IMR-90 (cell line): ENCODE results near the gene GCM1. TPM values are rescaled to one million over a fixed set of nuclear protein-coding genes. Genes with fewer than 3 reads are reported as not detected.

Source experiments
- ATAC-seq: fragments of 200-7000 bp; cut with Tn5 transposase; 2 replicates; pipeline ENCODE4 v1.9.1; 2020; ENCODE audit warnings: low read depth, mild to moderate bottlenecking, moderate library complexity
- BruUV-seq: library from RNA; stranded (reverse); fragments of 400-500 nt; replicated peaks from 2 replicates; lab custom pipeline; 2021; lab: Mats Ljungman, UMichigan
- CTCF ChIA-PET: fragments of 300-600 bp; formaldehyde crosslinking; extraction: SDS; loops from one replicate; lab custom pipeline; 2021; ENCODE audit warnings: antibody characterized with exemption; lab: Yijun Ruan, JAX
- POLR2A ChIA-PET: fragments of 300-600 bp; sonication (Branson Sonifier 250); formaldehyde crosslinking; loops from one replicate; lab custom pipeline; 2022; ENCODE audit warnings: antibody characterized with exemption; ENCODE audit not compliant: unreplicated experiment; lab: Charles Lee
- DNase-seq: peaks from one replicate; pipeline ENCODE4 v3.0.0; 2013
- H2AFZ ChIP-seq: replicated peaks from 2 replicates; pipeline ENCODE3; 2013; ENCODE audit warnings: low read length, mild to moderate bottlenecking; ENCODE audit not compliant: poor library complexity
- H2AK5ac ChIP-seq: 2 replicates; pipeline ENCODE4 v1.6.1; 2013; ENCODE audit warnings: low read depth, low read length, inconsistent platforms
- H2AK9ac ChIP-seq: replicated peaks from 2 replicates; pipeline ENCODE3; 2013; ENCODE audit warnings: mild to moderate bottlenecking, low read depth, low read length, moderate library complexity; ENCODE audit not compliant: poor library complexity
- H2BK120ac ChIP-seq: 2 replicates; pipeline ENCODE4 v1.6.1; 2013; ENCODE audit warnings: low read depth, low read length, inconsistent platforms
- H2BK15ac ChIP-seq: 3 replicates; pipeline ENCODE4 v1.6.1; 2013; ENCODE audit warnings: low read depth, low read length, inconsistent platforms
- H2BK20ac ChIP-seq: 2 replicates; pipeline ENCODE4 v1.6.1; 2013; ENCODE audit warnings: low read depth, mild to moderate bottlenecking, inconsistent platforms, low read length, moderate library complexity
- H2BK5ac ChIP-seq: 2 replicates; pipeline ENCODE4 v1.6.1; 2013; ENCODE audit warnings: mild to moderate bottlenecking, low read depth, low read length, inconsistent platforms; ENCODE audit not compliant: poor library complexity, severe bottlenecking
- H3K14ac ChIP-seq: replicated peaks from 2 replicates; pipeline ENCODE4 v1.6.1; 2013; ENCODE audit warnings: low read depth, low read length, inconsistent platforms
- H3K18ac ChIP-seq: 2 replicates; pipeline ENCODE4 v1.6.1; 2013; ENCODE audit warnings: low read depth, low read length, control low read depth
- H3K23ac ChIP-seq: 2 replicates; pipeline ENCODE4 v1.6.1; 2013; ENCODE audit warnings: low read depth, low read length, inconsistent platforms
- H3K27ac ChIP-seq: 2 replicates; pipeline ENCODE4 v1.5.1; 2013; ENCODE audit warnings: mild to moderate bottlenecking, control low read depth, low read length; ENCODE audit not compliant: insufficient read depth
- H3K27me3 ChIP-seq: 2 replicates; pipeline ENCODE4 v1.6.1; 2013; ENCODE audit warnings: low read length; ENCODE audit not compliant: control insufficient read depth, insufficient read depth
- H3K36me3 ChIP-seq: 2 replicates; pipeline ENCODE4 v1.6.1; 2013; ENCODE audit warnings: low read length, mixed read lengths; ENCODE audit not compliant: control insufficient read depth, insufficient read depth
- H3K4ac ChIP-seq: 2 replicates; pipeline ENCODE4 v1.6.1; 2013; ENCODE audit warnings: low read depth, low read length, inconsistent platforms
- H3K4me1 ChIP-seq: 2 replicates; pipeline ENCODE4 v1.6.1; 2013; ENCODE audit warnings: low read length, mixed read lengths; ENCODE audit not compliant: control insufficient read depth, insufficient read depth
- H3K4me2 ChIP-seq: 2 replicates; pipeline ENCODE4 v1.6.1; 2013; ENCODE audit warnings: low read depth, mild to moderate bottlenecking, control low read depth, low read length, moderate library complexity
- H3K4me3 ChIP-seq: 2 replicates; pipeline ENCODE4 v1.5.1; 2013; ENCODE audit warnings: low read depth, mild to moderate bottlenecking, control low read depth, low read length, moderate library complexity; ENCODE audit not compliant: insufficient read depth
- H3K56ac ChIP-seq: 2 replicates; pipeline ENCODE4 v1.6.1; 2013; ENCODE audit warnings: low read length, inconsistent platforms; ENCODE audit not compliant: insufficient read depth; ENCODE audit errors: extremely low read depth
- H3K79me1 ChIP-seq, 2 experiments: 2 replicates each; pipeline ENCODE4 v1.6.1; 2013; ENCODE audit warnings: low read length in 2 of 2, inconsistent platforms in 1 of 2, low read depth in 1 of 2
- H3K9ac ChIP-seq: 2 replicates; pipeline ENCODE4 v1.6.1; 2013; ENCODE audit warnings: low read depth, low read length, control low read depth
- H3K9me1 ChIP-seq: 2 replicates; pipeline ENCODE4 v1.6.1; 2013; ENCODE audit warnings: low read length, inconsistent platforms; ENCODE audit not compliant: insufficient read depth
- H3K9me3 ChIP-seq: 2 replicates; pipeline ENCODE4 v1.6.1; 2013; ENCODE audit warnings: low read length; ENCODE audit not compliant: control insufficient read depth, insufficient read depth
- H4K20me1 ChIP-seq: 2 replicates; pipeline ENCODE4 v1.6.1; 2013; ENCODE audit warnings: low read length, inconsistent platforms; ENCODE audit not compliant: insufficient read depth
- H4K5ac ChIP-seq: 2 replicates; pipeline ENCODE4 v1.6.1; 2013; ENCODE audit warnings: mild to moderate bottlenecking, low read depth, low read length, control low read depth
- H4K8ac ChIP-seq, 2 experiments: 2 replicates each; pipeline ENCODE4 v1.6.1; 2013; ENCODE audit warnings: low read depth in 2 of 2, low read length in 2 of 2, control low read depth in 1 of 2, inconsistent platforms in 1 of 2
- H4K91ac ChIP-seq: 2 replicates; pipeline ENCODE4 v1.6.1; 2013; ENCODE audit warnings: low read depth, low read length, inconsistent platforms; ENCODE audit not compliant: insufficient read depth
- BHLHE40 ChIP-seq: fragments of 150-350 bp; IDR thresholded peaks from 2 replicates; pipeline ENCODE4 v1.6.1; 2016; ENCODE audit warnings: mild to moderate bottlenecking, low read depth, low read length
- CEBPB ChIP-seq: IDR thresholded peaks from 2 replicates; pipeline ENCODE4 v1.6.1; 2012; ENCODE audit warnings: low read depth, low read length, improper control_type of control experiment
- ELK1 ChIP-seq: fragments of 150-350 bp; IDR thresholded peaks from 2 replicates; pipeline ENCODE4 v1.6.1; 2016; ENCODE audit warnings: low read depth, mild to moderate bottlenecking, low read length, moderate library complexity, borderline replicate concordance
- MAFK ChIP-seq: IDR thresholded peaks from 2 replicates; pipeline ENCODE4 v1.6.1; 2012; ENCODE audit warnings: low read depth, low read length, improper control_type of control experiment
- MAZ ChIP-seq: IDR thresholded peaks from 2 replicates; pipeline ENCODE4 v1.6.1; 2012; ENCODE audit warnings: low read depth, mild to moderate bottlenecking, low read length, improper control_type of control experiment, moderate library complexity, borderline replicate concordance
- MXI1 ChIP-seq: IDR thresholded peaks from 2 replicates; pipeline ENCODE4 v1.6.1; 2012; ENCODE audit warnings: low read depth, mild to moderate bottlenecking, low read length, moderate library complexity, borderline replicate concordance
- NFE2L2 ChIP-seq: fragments of 150-350 bp; IDR thresholded peaks from 2 replicates; pipeline ENCODE4 v1.6.1; 2016; ENCODE audit warnings: low read depth, mild to moderate bottlenecking, low read length
- POLR2A ChIP-seq: IDR thresholded peaks from 2 replicates; pipeline ENCODE4 v1.6.1; 2012; ENCODE audit warnings: mild to moderate bottlenecking, low read depth, low read length
- RAD21 ChIP-seq: IDR thresholded peaks from 2 replicates; pipeline ENCODE4 v1.6.1; 2012; ENCODE audit warnings: low read length, improper control_type of control experiment
- RFX5 ChIP-seq: IDR thresholded peaks from 2 replicates; pipeline ENCODE4 v1.8.0; 2012; ENCODE audit warnings: low read depth, mild to moderate bottlenecking, low read length, moderate library complexity
- USF2 ChIP-seq: fragments of 150-350 bp; IDR thresholded peaks from 2 replicates; pipeline ENCODE4 v1.6.1; 2017; ENCODE audit warnings: mild to moderate bottlenecking, antibody characterized with exemption, low read length, low read depth
- WGBS, 2 experiments: methylation state at CpG; one replicate each; pipeline versions ENCODE4 v1.1.5 to v1.1.7; 2013; ENCODE audit warnings: missing lambda C conversion rate in 2 of 2; ENCODE audit not compliant: insufficient read length in 1 of 2; ENCODE audit errors: extremely low coverage in 2 of 2; 5-methylcytosine and 5-hydroxymethylcytosine counted together
- dilution Hi-C: fragments of 300-500 bp; cut with HindIII; formaldehyde crosslinking; loops from one replicate; pipeline ENCODE4 v1.14.3; 2018; ENCODE audit warnings: low sequenced_read_pairs; ENCODE audit not compliant: unreplicated experiment
- in situ Hi-C: fragments of 300-500 bp; cut with MboI; formaldehyde crosslinking; loops from 3 replicates; pipeline ENCODE4 v1.14.3; 2019; ENCODE audit warnings: low sequenced_read_pairs, inconsistent platforms, mixed read lengths
- intact Hi-C: fragments of 100-400 bp; cut with micrococcal nuclease; formaldehyde crosslinking; loops from 2 replicates; pipeline ENCODE4 v1.10.0; 2022
- polyA plus RNA-seq, 3 experiments: library from polyadenylated mRNA; depleted of rRNA; stranded (reverse); fragments of >200 nt; gene quantifications; 2 replicates each; pipeline ENCODE4 v1.2.3, GENCODE V29; 2012; ENCODE audit warnings: low replicate concordance in 1 of 3
- total RNA-seq: library from RNA; depleted of rRNA; stranded (reverse); fragments of >200 nt; gene quantifications from 2 replicates; pipeline ENCODE4 v1.2.3, GENCODE V29; 2012
- TF ChIP-seq, protein P1 (sequence below): conservative IDR thresholded peaks from 2 replicates; pipeline ENCODE4 v1.5.1; 2012; ENCODE audit warnings: mild to moderate bottlenecking, low read depth, low read length, improper control_type of control experiment

GCM1 gene
- total and polyA plus RNA-seq, 2 of the 4 experiments (the other 2 are of a cell fraction), result not detected

DNA sequence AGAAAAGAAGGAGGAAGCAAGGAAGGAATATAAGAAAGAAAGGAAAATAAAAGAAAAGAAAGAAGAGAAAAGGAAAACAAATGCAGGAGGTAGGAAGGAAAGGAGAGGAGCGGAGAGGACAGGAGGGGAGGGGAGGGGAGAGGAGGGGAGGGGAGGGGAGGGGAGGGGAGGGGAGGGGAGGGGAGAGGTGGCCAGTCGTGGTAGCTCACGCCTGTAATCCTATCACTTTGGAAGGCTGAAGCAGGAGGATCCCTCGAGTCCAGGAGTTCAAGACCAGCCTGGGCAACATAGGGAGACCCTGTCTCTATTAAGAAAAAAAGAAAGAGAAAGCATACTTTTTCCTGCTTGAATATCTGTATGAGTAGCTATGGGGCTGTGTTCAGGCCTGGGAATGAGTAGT is 46.4 kb upstream of the GCM1 start:
- dilution Hi-C loops, result no loop called here
- peaks cover 7% of the 10 kb centered on the region for H3K27me3 ChIP-seq

More for the DNA sequence above, 46.4 kb upstream of the GCM1 start:
- H3K23ac ChIP-seq, result no peak overlapping the region
- H3K9me3 ChIP-seq, result no peaks in the 10 kb centered on the region
- BruUV-seq, result no TSS peak
- in situ Hi-C loops, result loop anchor here (25.0 kb wide), 1 partner anchor 742 kb away; no protein-coding TSS in a partner anchor
- H3K36me3 ChIP-seq, result no peaks in the 10 kb centered on the region
- TF ChIP-seq ELK1 (no peak), CEBPB (no peak), MXI1 (no peak), RAD21 (no peak), RFX5 (no peak), MAFK (no peak), MAZ (no peak), BHLHE40 (no peak), POLR2A (no peak), NFE2L2 (no peak), USF2 (no peak)
- TF ChIP-seq, protein P1, sequence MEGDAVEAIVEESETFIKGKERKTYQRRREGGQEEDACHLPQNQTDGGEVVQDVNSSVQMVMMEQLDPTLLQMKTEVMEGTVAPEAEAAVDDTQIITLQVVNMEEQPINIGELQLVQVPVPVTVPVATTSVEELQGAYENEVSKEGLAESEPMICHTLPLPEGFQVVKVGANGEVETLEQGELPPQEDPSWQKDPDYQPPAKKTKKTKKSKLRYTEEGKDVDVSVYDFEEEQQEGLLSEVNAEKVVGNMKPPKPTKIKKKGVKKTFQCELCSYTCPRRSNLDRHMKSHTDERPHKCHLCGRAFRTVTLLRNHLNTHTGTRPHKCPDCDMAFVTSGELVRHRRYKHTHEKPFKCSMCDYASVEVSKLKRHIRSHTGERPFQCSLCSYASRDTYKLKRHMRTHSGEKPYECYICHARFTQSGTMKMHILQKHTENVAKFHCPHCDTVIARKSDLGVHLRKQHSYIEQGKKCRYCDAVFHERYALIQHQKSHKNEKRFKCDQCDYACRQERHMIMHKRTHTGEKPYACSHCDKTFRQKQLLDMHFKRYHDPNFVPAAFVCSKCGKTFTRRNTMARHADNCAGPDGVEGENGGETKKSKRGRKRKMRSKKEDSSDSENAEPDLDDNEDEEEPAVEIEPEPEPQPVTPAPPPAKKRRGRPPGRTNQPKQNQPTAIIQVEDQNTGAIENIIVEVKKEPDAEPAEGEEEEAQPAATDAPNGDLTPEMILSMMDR, result no peak
- CTCF ChIA-PET, result no interaction called here
- no peaks in the 10 kb centered on the region for H3K79me1 ChIP-seq
- H3K4me1 ChIP-seq, result no peaks in the 10 kb centered on the region
- no peak overlapping the region for H3K4ac ChIP-seq
- no peak overlapping the region for H3K4me3 ChIP-seq
- no peak overlapping the region for H3K4me2 ChIP-seq
- no peak overlapping the region for H4K8ac ChIP-seq
- no peaks in the 10 kb centered on the region for H4K20me1 ChIP-seq
- no peak overlapping the region for H2BK15ac ChIP-seq
- no peak overlapping the region for H3K56ac ChIP-seq
- H3K14ac ChIP-seq, result no peak overlapping the region
- no peak overlapping the region for H3K18ac ChIP-seq
- H2BK20ac ChIP-seq, result no peak overlapping the region
- no peak overlapping the region for H2BK5ac ChIP-seq
- H2AK9ac ChIP-seq, result no peak overlapping the region
- no peak overlapping the region for H3K9ac ChIP-seq
- no peak overlapping the region for H2AFZ ChIP-seq
- H2AK5ac ChIP-seq, result no peak overlapping the region
- H4K91ac ChIP-seq, result no peak overlapping the region
- POLR2A ChIA-PET, result no interaction called here
- no peak overlapping the region for H2BK120ac ChIP-seq
- H3K27ac ChIP-seq, result no peak overlapping the region
- DNase-seq (no peak), ATAC-seq (no peak)
- intact Hi-C loops, result no loop called here
- no peaks in the 10 kb centered on the region for H3K9me1 ChIP-seq
- WGBS, 2 experiments, result no CpG with 5 or more reads among the region's 4 CpGs
- no peak overlapping the region for H4K5ac ChIP-seq
